ENCODE measurements around the gene DLGAP4.

DLGAP4 gene

DNA sequence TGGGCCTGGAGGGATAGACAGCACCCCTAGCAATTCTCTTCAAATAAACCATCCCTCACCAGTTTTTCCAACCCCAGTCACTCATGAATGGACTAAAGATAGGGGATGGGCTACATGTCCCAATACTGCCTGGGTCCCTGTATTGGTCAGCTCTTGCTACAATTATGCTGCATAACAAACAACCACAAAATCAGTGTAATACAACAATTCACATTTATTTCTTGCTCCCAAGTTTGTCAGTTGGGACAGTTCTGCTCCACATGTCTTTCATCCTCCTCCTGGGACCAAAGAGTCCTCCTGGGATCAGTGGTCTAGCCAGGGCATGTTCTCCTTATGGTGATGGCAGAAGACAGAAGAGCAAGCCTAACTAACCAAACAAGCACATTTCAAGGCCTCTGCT, 143.5 kb downstream of the DLGAP4 start:
- Histone ChIP-seq H3K27ac (ENCODE audit: low read depth, low read length) (no peak overlapping the region), H3K4me1 (ENCODE audit: insufficient read depth, low read length) (peaks cover 6% of the 10 kb centered on the region), H3K9me3 (ENCODE audit: insufficient read depth, low read depth, low read length) (no peaks in the 10 kb centered on the region), H3K27me3 (ENCODE audit: insufficient read depth, low read length) (no peaks in the 10 kb centered on the region), H3K9ac (ENCODE audit: low read depth, low read length) (no peak overlapping the region), H3K4me3 (ENCODE audit: low read length) (no peak overlapping the region), H3K36me3 (ENCODE audit: insufficient read depth, low read length) (no peaks in the 10 kb centered on the region)

DNA sequence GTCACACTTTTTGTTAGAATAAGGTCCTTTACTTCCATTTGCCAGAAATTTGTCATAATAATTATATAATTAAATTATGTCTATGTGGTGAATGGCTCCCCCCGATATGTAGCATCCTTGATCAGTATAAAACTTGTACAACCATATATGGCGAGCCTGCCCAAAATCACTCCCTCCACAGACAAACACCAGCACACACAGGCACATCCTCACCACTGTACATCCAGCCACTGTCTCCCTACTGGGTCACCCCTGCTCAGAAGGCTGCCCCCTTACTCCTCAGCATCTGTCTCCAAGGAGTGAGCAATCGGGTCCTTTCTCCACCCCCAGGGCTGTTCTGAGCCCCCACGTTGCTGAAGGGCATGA, 148.2 kb downstream of the DLGAP4 start:
- H3K4me3 ChIP-seq (ENCODE audit: low read length): no peak overlapping the region
- no peaks in the 10 kb centered on the region for H3K36me3 ChIP-seq (ENCODE audit: insufficient read depth, low read length)
- H3K27me3 ChIP-seq (ENCODE audit: insufficient read depth, low read length): no peaks in the 10 kb centered on the region
- 71% methylated on average over 4 of the region's 4 CpGs for WGBS
- H3K9me3 ChIP-seq (ENCODE audit: insufficient read depth, low read depth, low read length): no peaks in the 10 kb centered on the region
- H3K4me1 ChIP-seq (ENCODE audit: insufficient read depth, low read length): peaks cover 15% of the 10 kb centered on the region
- H3K27ac ChIP-seq (ENCODE audit: low read depth, low read length): peak overlapping the region; percentile 40
- peak overlapping the region; percentile 52; the same call in 1 of the 2 replicates for H3K9ac ChIP-seq (ENCODE audit: low read depth, low read length)

DNA sequence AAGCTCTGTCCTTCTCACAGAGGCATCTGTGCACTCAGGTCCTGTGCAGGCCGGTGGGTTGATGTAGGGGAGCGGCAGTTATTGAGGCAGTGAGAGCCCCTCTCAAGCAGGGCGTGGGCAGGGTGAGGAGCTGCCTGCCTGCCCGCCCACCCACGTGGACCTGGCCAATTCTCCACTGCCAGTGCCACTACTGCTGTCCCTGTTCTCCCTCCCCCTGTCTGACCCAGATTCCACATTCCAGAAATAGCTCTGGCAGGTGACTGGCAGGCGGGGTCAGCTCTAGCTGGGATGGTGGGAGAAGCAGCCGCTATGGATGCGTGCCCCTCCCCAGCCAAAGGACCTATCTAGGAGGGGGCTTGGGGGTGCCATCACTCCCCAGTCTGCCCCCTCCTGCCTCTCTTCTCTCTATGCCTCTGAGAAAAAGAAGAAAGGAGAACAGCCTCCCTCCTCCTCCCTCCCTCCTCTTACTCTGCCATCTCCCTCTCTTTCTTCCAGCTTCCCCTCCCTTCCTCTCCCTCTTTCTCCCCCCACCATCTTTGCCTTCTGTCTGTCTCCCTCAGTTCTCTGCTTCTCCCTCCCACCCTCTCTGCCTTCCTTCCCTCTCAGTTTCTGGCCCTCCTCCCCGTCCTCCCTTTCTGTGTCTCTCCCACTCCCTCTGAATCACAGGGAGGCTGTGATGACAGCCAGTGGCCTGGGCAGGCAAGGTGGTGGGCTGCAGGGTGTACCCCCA, 148.7 kb downstream of the DLGAP4 start:
- Histone ChIP-seq H3K9ac (ENCODE audit: low read depth, low read length) (peak overlapping the region; percentile 52; the same call in 1 of the 2 replicates), H3K9me3 (ENCODE audit: insufficient read depth, low read depth, low read length) (no peaks in the 10 kb centered on the region), H3K36me3 (ENCODE audit: insufficient read depth, low read length) (no peaks in the 10 kb centered on the region), H3K4me3 (ENCODE audit: low read length) (no peak overlapping the region), H3K27me3 (ENCODE audit: insufficient read depth, low read length) (no peaks in the 10 kb centered on the region), H3K4me1 (ENCODE audit: insufficient read depth, low read length) (peaks cover 15% of the 10 kb centered on the region), H3K27ac (ENCODE audit: low read depth, low read length) (peak overlapping the region; percentile 40)
- 46% methylated on average over 6 of the region's 9 CpGs for WGBS

DNA sequence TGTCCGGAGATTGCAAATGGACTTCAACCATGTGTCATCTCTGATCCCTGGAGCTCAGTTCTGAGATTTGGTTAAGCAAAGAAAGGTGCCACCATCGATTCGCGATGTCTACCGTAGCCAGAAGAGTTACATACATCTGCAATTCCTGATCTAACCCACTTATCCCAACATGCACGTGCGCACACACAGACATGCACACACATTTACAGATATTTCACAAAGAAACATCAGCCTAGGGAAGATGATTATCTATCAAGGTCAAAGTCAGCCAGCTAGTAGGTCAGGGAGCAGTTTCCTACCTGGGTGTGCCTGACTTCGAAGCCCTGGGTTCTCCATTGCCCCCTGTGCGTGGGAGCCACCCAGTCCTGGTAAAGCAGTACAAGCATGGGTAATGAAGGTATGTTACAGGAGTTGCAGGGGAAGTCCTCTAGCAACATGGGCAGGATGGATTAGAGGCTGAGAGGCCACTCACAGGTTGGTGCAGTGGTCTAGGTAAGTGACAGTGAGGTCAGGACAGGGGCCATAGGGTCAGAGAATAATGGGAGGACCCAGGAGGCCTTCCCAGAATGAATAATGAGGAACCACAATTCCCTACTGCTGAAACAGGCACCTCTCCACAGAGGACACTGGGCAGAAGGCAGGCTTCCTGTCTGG, 150.0 kb downstream of the DLGAP4 start:
- Histone ChIP-seq H3K9ac (ENCODE audit: low read depth, low read length) (no peak overlapping the region), H3K36me3 (ENCODE audit: insufficient read depth, low read length) (no peaks in the 10 kb centered on the region), H3K27me3 (ENCODE audit: insufficient read depth, low read length) (no peaks in the 10 kb centered on the region), H3K4me3 (ENCODE audit: low read length) (no peak overlapping the region), H3K27ac (ENCODE audit: low read depth, low read length) (no peak overlapping the region), H3K9me3 (ENCODE audit: insufficient read depth, low read depth, low read length) (no peaks in the 10 kb centered on the region), H3K4me1 (ENCODE audit: insufficient read depth, low read length) (peaks cover 22% of the 10 kb centered on the region)
- WGBS: 87% methylated on average over 9 of the region's 9 CpGs

DNA sequence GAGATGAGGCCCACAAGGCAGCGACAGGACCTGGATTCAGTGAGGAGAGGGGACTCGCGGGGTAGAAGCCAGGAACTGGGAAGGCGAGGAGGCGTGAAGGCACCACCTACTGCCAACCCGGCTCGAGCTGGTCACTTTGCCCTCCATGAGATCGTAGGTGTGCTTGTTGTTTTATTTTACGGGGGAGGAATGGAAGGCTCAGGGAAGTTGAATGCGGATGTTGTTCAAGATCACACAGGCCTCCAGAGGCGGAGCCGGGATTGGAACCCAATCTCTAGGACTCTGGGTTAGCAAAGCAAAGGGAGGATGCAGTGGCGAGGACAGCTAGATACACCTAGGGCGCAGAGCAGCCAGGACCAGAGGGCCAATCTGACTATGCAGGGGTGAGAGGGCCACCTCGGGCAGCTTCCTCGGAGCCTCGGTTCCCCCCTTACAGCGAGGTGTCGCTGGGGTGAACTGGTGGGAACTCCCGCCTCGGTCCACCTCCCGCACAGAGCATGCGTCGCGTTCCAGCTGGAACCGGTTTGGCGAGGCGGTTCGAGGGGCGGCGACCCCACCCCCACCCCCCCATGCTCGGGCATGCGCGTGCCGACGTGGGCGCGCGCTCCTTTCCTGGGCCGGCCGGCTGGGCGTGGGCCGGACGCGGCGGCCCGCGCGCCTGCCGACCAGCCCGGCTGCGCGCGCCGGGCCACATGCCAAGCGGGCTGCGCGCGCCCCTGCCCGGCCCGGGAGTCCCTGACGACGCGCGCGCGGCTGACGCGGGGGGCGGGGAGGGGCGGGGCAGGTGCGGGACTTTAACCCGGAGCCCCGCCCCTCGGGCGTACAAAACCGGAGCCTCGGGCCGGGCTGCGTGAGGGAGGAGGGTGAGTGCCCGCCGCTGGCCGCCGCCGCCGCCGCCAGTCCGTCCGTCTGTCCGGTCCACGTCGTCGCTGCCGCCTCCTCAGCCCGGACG, 154.8 kb downstream of the DLGAP4 start:
- H3K4me1 ChIP-seq (ENCODE audit: insufficient read depth, low read length): peaks cover 24% of the 10 kb centered on the region
- peak overlapping the region; percentile 72 for H3K9ac ChIP-seq (ENCODE audit: low read depth, low read length)
- H3K36me3 ChIP-seq (ENCODE audit: insufficient read depth, low read length): no peaks in the 10 kb centered on the region
- H3K4me3 ChIP-seq (ENCODE audit: low read length): peak overlapping the region; percentile 84
- H3K27ac ChIP-seq (ENCODE audit: low read depth, low read length): peak overlapping the region; percentile 79
- WGBS: 11% methylated on average over 95 of the region's 96 CpGs
- H3K27me3 ChIP-seq (ENCODE audit: insufficient read depth, low read length): no peaks in the 10 kb centered on the region
- H3K9me3 ChIP-seq (ENCODE audit: insufficient read depth, low read depth, low read length): no peaks in the 10 kb centered on the region

DNA sequence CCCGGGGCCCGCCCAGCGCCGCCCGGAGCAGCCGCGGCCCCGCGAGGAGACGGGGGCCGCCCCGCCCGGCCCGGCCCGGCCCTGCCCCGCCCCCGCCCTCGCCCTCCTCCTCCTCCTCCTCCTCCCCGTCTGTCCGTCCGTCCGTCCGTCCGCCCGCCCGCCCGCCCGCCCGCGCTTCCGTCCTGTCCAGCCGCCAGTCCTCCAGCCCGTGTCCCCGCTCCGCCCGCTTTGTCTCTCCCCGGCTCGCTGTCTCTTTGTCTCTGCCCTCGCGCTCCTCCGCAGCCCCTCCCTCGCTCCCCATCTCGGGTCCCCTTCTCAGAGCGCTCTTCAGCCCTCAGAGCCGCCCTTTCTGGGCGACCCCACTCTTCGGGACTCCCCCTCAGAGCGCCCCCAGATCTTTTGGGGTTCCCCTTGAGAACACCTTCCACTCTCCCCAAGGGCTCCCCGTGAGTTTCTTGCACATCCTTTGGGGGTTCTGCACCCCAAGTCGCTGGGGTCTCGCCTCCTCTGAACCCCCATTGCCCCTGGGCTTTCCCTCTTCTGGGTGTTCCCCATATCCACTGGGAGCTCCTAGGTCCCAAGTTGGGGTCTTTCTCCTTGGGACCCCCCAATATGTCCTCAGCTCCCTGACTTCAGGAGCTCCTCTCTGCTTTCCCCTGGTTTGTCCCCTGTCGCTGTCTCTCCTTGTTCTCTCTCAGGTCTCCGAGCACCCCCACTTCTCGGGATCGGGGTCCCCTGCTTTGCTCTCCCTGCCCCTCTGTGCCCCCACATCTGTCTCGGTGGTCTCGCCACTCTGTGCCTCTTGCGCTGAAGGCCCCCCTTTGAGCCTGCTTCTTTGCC, 155.7 kb downstream of the DLGAP4 start:
- Histone ChIP-seq H3K9ac (ENCODE audit: low read depth, low read length) (peak overlapping the region; percentile 83), H3K36me3 (ENCODE audit: insufficient read depth, low read length) (no peaks in the 10 kb centered on the region), H3K9me3 (ENCODE audit: insufficient read depth, low read depth, low read length) (no peaks in the 10 kb centered on the region), H3K4me3 (ENCODE audit: low read length) (peak overlapping the region; percentile 84), H3K27me3 (ENCODE audit: insufficient read depth, low read length) (no peaks in the 10 kb centered on the region), H3K4me1 (ENCODE audit: insufficient read depth, low read length) (peaks cover 28% of the 10 kb centered on the region), H3K27ac (ENCODE audit: low read depth, low read length) (peak overlapping the region; percentile 37; the same call in 1 of the 2 replicates)
- under 1% methylated on average over 39 of the region's 58 CpGs for WGBS

DNA sequence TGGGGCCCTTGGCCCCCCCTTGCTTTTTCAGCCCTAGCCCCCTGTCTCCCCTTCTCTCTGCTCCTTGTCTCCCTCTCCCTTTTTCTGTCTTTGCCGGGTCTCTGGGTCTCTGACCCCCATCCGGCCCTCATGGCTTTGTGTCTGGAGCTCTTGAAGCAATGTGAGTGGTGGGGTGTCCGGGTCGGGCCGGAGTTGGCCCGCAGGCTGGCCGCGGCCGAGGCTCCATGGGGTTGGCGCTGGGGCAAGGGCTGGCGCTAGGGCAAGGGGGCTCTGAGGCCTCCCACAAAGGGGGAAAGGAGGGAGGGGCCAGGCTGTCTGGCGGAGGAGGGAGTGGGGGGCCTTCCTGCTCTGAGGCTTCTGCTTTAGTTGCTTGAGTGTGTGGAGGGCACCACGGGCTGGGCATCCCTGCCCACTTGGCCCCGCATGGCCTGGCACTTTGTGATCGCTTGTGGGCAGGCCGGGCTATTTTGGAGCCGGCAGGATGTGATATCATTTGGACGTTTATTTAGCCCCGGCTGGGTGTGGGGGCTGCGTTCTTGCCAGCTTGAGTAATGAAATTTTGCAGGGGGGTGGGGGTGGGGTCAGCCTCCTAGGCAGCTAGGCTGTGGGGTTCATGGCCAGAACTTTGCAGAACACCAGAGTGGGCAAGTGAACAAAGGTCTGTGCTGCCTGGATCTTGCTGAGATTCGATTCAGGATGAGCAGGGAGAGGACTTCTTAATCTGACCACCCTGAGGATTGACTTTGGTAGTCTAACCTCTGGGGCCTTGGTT, 156.5 kb downstream of the DLGAP4 start:
- H3K27me3 ChIP-seq (ENCODE audit: insufficient read depth, low read length): no peaks in the 10 kb centered on the region
- peak overlapping the region; percentile 83 for H3K9ac ChIP-seq (ENCODE audit: low read depth, low read length)
- H3K9me3 ChIP-seq (ENCODE audit: insufficient read depth, low read depth, low read length): no peaks in the 10 kb centered on the region
- 0 out of 2 replicates have a peak, but pooled peaks cover 3% of the 10 kb centered on the region for H3K36me3 ChIP-seq (ENCODE audit: insufficient read depth, low read length)
- 11% methylated on average over 21 of the region's 21 CpGs for WGBS
- peak overlapping the region; percentile 84 for H3K4me3 ChIP-seq (ENCODE audit: low read length)
- peaks cover 28% of the 10 kb centered on the region for H3K4me1 ChIP-seq (ENCODE audit: insufficient read depth, low read length)
- H3K27ac ChIP-seq (ENCODE audit: low read depth, low read length): peak overlapping the region; percentile 45; the same call in 1 of the 2 replicates

DNA sequence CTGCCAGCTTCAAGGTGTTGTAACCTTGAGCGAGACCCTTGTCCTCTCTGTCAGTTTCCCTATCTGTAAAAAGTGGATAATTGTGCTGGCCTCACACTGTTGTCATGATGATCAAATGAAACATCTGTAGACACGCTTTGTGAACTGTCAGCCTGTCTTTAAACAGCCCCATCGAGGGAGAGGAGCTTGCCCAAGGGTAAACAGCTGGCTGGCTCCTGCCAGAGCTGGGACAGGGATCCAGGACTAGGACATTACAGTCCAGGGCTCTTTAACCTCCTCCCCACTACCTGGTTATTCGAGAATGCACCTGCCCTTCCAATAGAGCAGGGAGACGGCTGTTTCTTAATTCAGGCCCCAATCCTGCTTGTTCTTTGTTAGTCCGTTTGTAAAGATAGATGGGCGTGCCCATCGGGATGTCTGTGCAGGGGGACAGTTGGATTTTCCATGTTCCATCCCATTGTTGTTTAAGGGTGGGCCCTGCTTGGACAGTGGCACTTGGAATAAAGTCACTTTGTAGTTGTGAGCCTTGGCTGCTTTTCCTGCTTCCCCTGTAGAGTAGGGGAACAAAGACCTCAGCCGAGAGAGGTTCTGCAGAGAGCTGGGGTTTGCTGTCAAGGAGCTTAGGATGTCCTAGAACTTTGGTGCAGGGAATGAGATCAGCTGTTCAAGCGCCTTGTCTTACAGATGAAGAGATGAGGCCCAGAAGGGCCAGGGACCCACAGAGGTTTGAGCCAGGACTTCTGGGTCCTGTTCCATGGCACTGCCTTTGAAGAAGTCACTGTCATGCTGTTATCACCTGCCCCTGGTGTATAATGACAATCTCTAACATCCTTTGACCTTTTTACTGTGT, 157.3 kb downstream of the DLGAP4 start:
- no peak overlapping the region for H3K27ac ChIP-seq (ENCODE audit: low read depth, low read length)
- H3K36me3 ChIP-seq (ENCODE audit: insufficient read depth, low read length): peaks cover 8% of the 10 kb centered on the region; the same call in 1 of the 2 replicates
- H3K9me3 ChIP-seq (ENCODE audit: insufficient read depth, low read depth, low read length): no peaks in the 10 kb centered on the region
- no peak overlapping the region for H3K9ac ChIP-seq (ENCODE audit: low read depth, low read length)
- 73% methylated on average over 10 of the region's 10 CpGs for WGBS
- H3K4me1 ChIP-seq (ENCODE audit: insufficient read depth, low read length): peaks cover 28% of the 10 kb centered on the region
- H3K27me3 ChIP-seq (ENCODE audit: insufficient read depth, low read length): no peaks in the 10 kb centered on the region
- H3K4me3 ChIP-seq (ENCODE audit: low read length): peak overlapping the region; percentile 84
